Upper lobe of left lung (tissue), 4 donors: ENCODE measurements around the gene IFTAP.

Experiments
- CTCF ChIP-seq, 6 experiments: fragments of 450-650 bp in 4 of 6; fragments of 200-600 bp in 2 of 6; sonication (generic) in 2 of 6; IDR thresholded peaks; one replicate each; pipeline ENCODE4 v1.5.1; 2016 to 2019; ENCODE audit warnings: antibody characterized with exemption in 6 of 6
- EP300 ChIP-seq, 4 donors: sonication (generic); formaldehyde crosslinking; IDR thresholded peaks; one replicate each; pipeline ENCODE4 v1.5.1; 2017; ENCODE audit warnings: antibody characterized with exemption in 4 of 4, control low read depth in 2 of 4
- POLR2A ChIP-seq, 4 donors: fragments of 450-650 bp; IDR thresholded peaks; one replicate each; pipeline ENCODE4 v1.5.1; 2016 to 2017; ENCODE audit warnings: antibody characterized with exemption in 4 of 4, mild to moderate bottlenecking in 2 of 4
- POLR2AphosphoS5 ChIP-seq, 2 donors: sonication (generic); formaldehyde crosslinking; IDR thresholded peaks; one replicate each; pipeline ENCODE4 v1.5.1; 2017; ENCODE audit warnings: antibody characterized with exemption in 2 of 2

- no peak for TF ChIP-seq CTCF (IDR thresholded peaks at IDR 0.05)
- peak in 1 of 4 donors; percentile 25 for TF ChIP-seq POLR2A (IDR thresholded peaks at IDR 0.05)
- TF ChIP-seq EP300 (IDR thresholded peaks at IDR 0.05): no peak
- peak in 1 of 2 donors; percentile 22 for TF ChIP-seq POLR2AphosphoS5 (IDR thresholded peaks at IDR 0.05)
Measured at GRCh38 chr11:36594316-36594989, at the start of gene IFTAP.
